Esophagus muscularis mucosa (tissue), 4 donors: Measurements from ENCODE around the gene GAS7. TPM values are rescaled to one million over a fixed set of nuclear protein-coding genes. Genes with fewer than 3 reads are reported as not detected.
A peak's percentile ranks its signal among the peaks of the same experiment; 100 is the strongest.

Source experiments
- DNase-seq: peaks from one replicate; pipeline ENCODE4 v3.0.0-alpha.2; 2017; ENCODE audit errors: extremely low spot score
- H3K27ac ChIP-seq, 4 donors: fragments of 200-600 bp; sonication (generic); replicated peaks in 1 of 4; 1 replicate in 3 of 4; 2 replicates in 1 of 4; pipeline ENCODE4 v1.5.1; 2016 to 2019; ENCODE audit warnings: mild to moderate bottlenecking in 1 of 4
- H3K27me3 ChIP-seq, 4 donors: fragments of 200-600 bp; sonication (generic); one replicate each; pipeline versions ENCODE4 v1.5.1 to v1.6.0; 2016 to 2019
- H3K36me3 ChIP-seq, 4 donors: fragments of 200-600 bp; sonication (generic); one replicate each; pipeline ENCODE4 v1.5.1; 2016 to 2019
- H3K4me1 ChIP-seq, 4 donors: fragments of 200-600 bp; sonication (generic); one replicate each; pipeline ENCODE4 v1.5.1; 2016 to 2019
- H3K4me3 ChIP-seq, 4 donors: fragments of 200-600 bp; sonication (generic); 1 replicate in 2 of 4; 2 replicates in 2 of 4; pipeline ENCODE4 v1.5.1; 2016 to 2019; ENCODE audit warnings: mild to moderate bottlenecking in 4 of 4, moderate library complexity in 1 of 4
- H3K9me3 ChIP-seq, 4 donors: fragments of 200-600 bp; sonication (generic); 1 replicate in 3 of 4; 2 replicates in 1 of 4; pipeline ENCODE4 v1.5.1; 2016 to 2019
- CTCF ChIP-seq, 3 experiments: fragments of 200-600 bp in 2 of 3; fragments of 450-650 bp in 1 of 3; sonication (generic) in 2 of 3; IDR thresholded peaks; one replicate each; pipeline ENCODE4 v1.5.1; 2017 to 2019; ENCODE audit warnings: antibody characterized with exemption in 3 of 3, mild to moderate bottlenecking in 2 of 3, moderate library complexity in 1 of 3
- EP300 ChIP-seq: sonication (generic); formaldehyde crosslinking; IDR thresholded peaks from one replicate; pipeline ENCODE4 v1.6.1; 2017; ENCODE audit warnings: antibody characterized with exemption
- POLR2A ChIP-seq: fragments of 450-650 bp; IDR thresholded peaks from one replicate; pipeline ENCODE4 v1.6.1; 2017; ENCODE audit warnings: antibody characterized with exemption, moderate library complexity, mild to moderate bottlenecking, low read depth
- POLR2AphosphoS5 ChIP-seq, 2 donors: sonication (generic); formaldehyde crosslinking; IDR thresholded peaks; one replicate each; pipeline ENCODE4 v1.6.1; 2017; ENCODE audit warnings: antibody characterized with exemption in 2 of 2
- WGBS: methylation state at CpG from one replicate; pipeline ENCODE4 v1.1.5; 2018; 5-methylcytosine and 5-hydroxymethylcytosine counted together
- intact Hi-C: fragments of 100-400 bp; cut with DNase I; formaldehyde crosslinking; loops from one replicate; pipeline ENCODE4 v1.15.1; 2023
- total RNA-seq, 4 donors: library from RNA; depleted of rRNA; stranded (reverse); fragments of >200 nt; gene quantifications; one replicate each; pipeline versions ENCODE4 v1.1.0 to v1.2.1, GENCODE V29; 2016

The GAS7 gene
- total RNA-seq, 4 donors from 2014 or later = 77.3 to 124 (median 86.7) TPM

DNA sequence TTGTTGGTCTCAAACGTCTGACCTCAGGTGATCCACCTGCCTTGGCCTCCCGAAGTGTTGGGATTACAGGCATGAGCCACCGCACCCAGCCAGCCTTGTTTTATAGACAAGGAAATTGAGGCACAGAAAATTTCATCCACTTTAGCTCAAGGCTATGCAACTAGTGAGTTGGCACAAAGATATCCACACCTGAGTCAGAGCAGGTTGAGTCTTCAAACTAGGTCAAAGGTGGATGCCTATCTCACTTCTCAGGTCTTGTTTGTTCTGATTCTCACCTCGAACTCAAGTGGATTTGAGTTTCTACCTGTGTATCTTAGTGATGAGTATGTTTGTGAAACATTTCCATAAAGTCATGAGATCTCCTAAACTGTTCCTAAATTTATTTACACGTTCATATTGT lies 35.6 kb upstream of the GAS7 start:
- no peaks in the 10 kb centered on the region for H3K27me3 ChIP-seq
- no peak for DNase-seq
- 88% methylated on average over 5 of the region's 5 CpGs for WGBS
- no peaks in the 10 kb centered on the region for H3K36me3 ChIP-seq
- H3K4me3 ChIP-seq = no peak overlapping the region
- TF ChIP-seq EP300 = no peak
- no peak for TF ChIP-seq POLR2A
- no peak for TF ChIP-seq POLR2AphosphoS5 (IDR thresholded peaks at IDR 0.05)
- TF ChIP-seq CTCF (IDR thresholded peaks at IDR 0.05) = no peak
- peaks cover 0 to 3% (median 0%) of the 10 kb centered on the region in 4 donors for H3K9me3 ChIP-seq
- H3K27ac ChIP-seq = no peak overlapping the region
- intact Hi-C loops = no loop called here
- no peaks in the 10 kb centered on the region for H3K4me1 ChIP-seq

DNA sequence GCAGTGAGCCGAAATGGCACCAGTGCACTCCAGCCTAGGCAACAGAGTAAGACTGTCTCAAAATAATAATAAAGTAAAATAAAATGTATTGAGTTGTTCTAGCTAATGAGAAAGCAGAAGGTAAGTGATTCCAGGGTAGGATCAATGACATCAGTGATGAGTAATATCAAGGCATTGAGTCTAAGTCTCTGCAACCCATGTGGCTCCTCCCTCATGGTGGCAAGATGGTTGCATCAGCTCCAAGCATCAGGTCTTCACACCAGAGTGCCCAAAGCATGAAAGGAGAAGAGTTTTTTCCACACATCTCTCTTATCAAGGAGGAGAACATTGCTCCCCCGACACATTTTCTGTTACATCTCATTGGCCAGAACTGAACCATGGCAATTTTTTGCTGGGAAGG lies 34.8 kb upstream of the GAS7 start:
- Histone ChIP-seq H3K4me3 (no peak overlapping the region), H3K27me3 (no peaks in the 10 kb centered on the region), H3K27ac (no peak overlapping the region), H3K9me3 (peaks cover 0 to 3% (median 0%) of the 10 kb centered on the region in 4 donors), H3K36me3 (no peaks in the 10 kb centered on the region), H3K4me1 (no peaks in the 10 kb centered on the region)
- intact Hi-C loops = no loop called here
- 100% methylated on average over 2 of the region's 2 CpGs for WGBS
- TF ChIP-seq CTCF (IDR thresholded peaks at IDR 0.05) (no peak), EP300 (no peak), POLR2A (no peak), POLR2AphosphoS5 (IDR thresholded peaks at IDR 0.05) (no peak)
- DNase-seq = no peak

DNA sequence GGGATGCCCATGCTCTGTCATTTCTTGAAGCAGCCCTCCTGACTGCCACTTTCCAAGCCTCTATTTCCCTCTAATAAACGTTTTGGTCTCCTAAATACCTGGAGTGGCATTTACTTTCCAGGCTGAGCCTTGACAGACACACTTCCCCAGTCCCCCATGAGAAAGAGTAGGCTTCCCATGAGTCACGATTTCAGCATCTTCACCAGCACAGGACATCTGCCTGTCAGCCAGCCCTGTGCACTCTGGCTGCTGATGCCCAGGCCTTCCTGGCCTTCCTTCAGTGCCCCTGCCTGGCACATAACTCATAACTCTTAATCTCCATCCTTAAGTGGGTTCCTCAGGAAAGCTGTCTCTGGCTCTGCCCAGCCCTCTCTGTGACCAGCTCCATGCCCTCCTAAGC lies 30.8 kb upstream of the GAS7 start:
- intact Hi-C loops = loop anchor here (10.0 kb wide), 1 partner anchor 304 kb away; no protein-coding TSS in a partner anchor
- WGBS = 83% methylated on average over 2 of the region's 2 CpGs

GRCh38 chr17:10226930-10227695 lies 28.7 kb upstream of the GAS7 start:
- TF ChIP-seq POLR2A (no peak), POLR2AphosphoS5 (IDR thresholded peaks at IDR 0.05) (no peak), EP300 (no peak), CTCF (IDR thresholded peaks at IDR 0.05) (peak; percentile 72 to 87 (median 81))
- 79% methylated on average over 9 of the region's 15 CpGs for WGBS
- no peaks in the 10 kb centered on the region for H3K4me1 ChIP-seq
- intact Hi-C loops = loop anchor here (10.0 kb wide), 1 partner anchor 302 kb away; no protein-coding TSS in a partner anchor
- H3K36me3 ChIP-seq = no peaks in the 10 kb centered on the region
- DNase-seq = no peak
- H3K9me3 ChIP-seq = peaks cover 0 to 8% (median 3%) of the 10 kb centered on the region in 4 donors
- H3K4me3 ChIP-seq = no peak overlapping the region
- H3K27ac ChIP-seq = no peak overlapping the region
- H3K27me3 ChIP-seq = no peaks in the 10 kb centered on the region

More for the DNA sequence above, 30.8 kb upstream of the GAS7 start:
- H3K4me1 ChIP-seq = no peaks in the 10 kb centered on the region
- no peaks in the 10 kb centered on the region for H3K27me3 ChIP-seq
- H3K9me3 ChIP-seq = peaks cover 0 to 3% (median 0%) of the 10 kb centered on the region in 4 donors
- no peak overlapping the region for H3K27ac ChIP-seq
- H3K36me3 ChIP-seq = no peaks in the 10 kb centered on the region
- H3K4me3 ChIP-seq = no peak overlapping the region
- DNase-seq = no peak
- TF ChIP-seq POLR2A (no peak), CTCF (IDR thresholded peaks at IDR 0.05) (no peak), EP300 (no peak)
